Upper lobe of right lung (tissue), 1 donor: ENCODE results near the gene IL6ST. TPM values are rescaled to one million over a fixed set of nuclear protein-coding genes. Genes with fewer than 3 reads are reported as not detected.
"Not testable (repeated sequence)": the region's sequence is repeated elsewhere in the genome, so short reads cannot be mapped to it uniquely, and the experiment has no call there.

ENCODE experiments used
- ATAC-seq: fragments of 200-7000 bp; cut with Tn5 transposase; one replicate; pipeline ENCODE4 v1.9.1; 2020; ENCODE audit warnings: mild to moderate bottlenecking, moderate library complexity
- DNase-seq: peaks from one replicate; pipeline ENCODE4 v3.0.0-alpha.2; 2020
- H3K27ac ChIP-seq: fragments of 200-600 bp; one replicate; pipeline ENCODE4 v1.8.0; 2022
- H3K27me3 ChIP-seq: fragments of 200-600 bp; one replicate; pipeline ENCODE4 v1.8.0; 2022; ENCODE audit warnings: mild to moderate bottlenecking
- H3K36me3 ChIP-seq: fragments of 200-600 bp; one replicate; pipeline ENCODE4 v1.8.0; 2022
- H3K4me1 ChIP-seq: fragments of 200-600 bp; one replicate; pipeline ENCODE4 v1.8.0; 2022
- H3K4me3 ChIP-seq: fragments of 200-600 bp; one replicate; pipeline ENCODE4 v1.8.0; 2022; ENCODE audit warnings: mild to moderate bottlenecking
- H3K9me3 ChIP-seq: fragments of 200-600 bp; one replicate; pipeline ENCODE4 v1.8.0; 2022
- CTCF ChIP-seq: fragments of 200-600 bp; IDR thresholded peaks from one replicate; pipeline ENCODE4 v1.8.0; 2022; ENCODE audit warnings: antibody characterized with exemption
- intact Hi-C: fragments of 100-400 bp; cut with DNase I; formaldehyde crosslinking; loops from one replicate; pipeline ENCODE4 v1.11.0; 2022
- total RNA-seq: library from RNA; stranded (reverse); fragmentation: NEBNext Ultra II Directional; extraction: Animal tissue kit (Norgen Biotek cat#: 25700); gene quantifications from one replicate; pipeline ENCODE4 v1.2.1, GENCODE V29; 2021
- donor health status: DM: no; HTN: yes; CAD: no; lungs with severe emphysema.

Gene IL6ST
- total RNA-seq, 1 donor from 2014 or later = 435 TPM

GRCh38 chr5:56019306-56020272, 24.8 kb upstream of the IL6ST start:
- peaks cover 5% of the 10 kb centered on the region for H3K4me1 ChIP-seq
- TF ChIP-seq CTCF = no peak
- no peak for ATAC-seq
- H3K27ac ChIP-seq = no peak overlapping the region
- no peak for DNase-seq
- no peaks in the 10 kb centered on the region for H3K9me3 ChIP-seq
- no peaks in the 10 kb centered on the region for H3K36me3 ChIP-seq
- intact Hi-C loops = no loop called here
- H3K4me3 ChIP-seq = no peak overlapping the region
- H3K27me3 ChIP-seq = no peaks in the 10 kb centered on the region

- Histone ChIP-seq H3K27ac (no peak overlapping the region), H3K4me1 (peaks cover 5% of the 10 kb centered on the region), H3K36me3 (no peaks in the 10 kb centered on the region), H3K9me3 (no peaks in the 10 kb centered on the region), H3K4me3 (no peak overlapping the region), H3K27me3 (no peaks in the 10 kb centered on the region)
- DNase-seq = no peak
- TF ChIP-seq CTCF = no peak
- ATAC-seq = no peak
- intact Hi-C loops = no loop called here
These were observed 24.1 kb upstream of the IL6ST start for GRCh38 chr5:56018832-56019231.

GRCh38 chr5:56014701-56015100, 19.9 kb upstream of the IL6ST start:
- H3K4me1 ChIP-seq = peaks cover 17% of the 10 kb centered on the region
- H3K36me3 ChIP-seq, H3K27ac ChIP-seq, H3K27me3 ChIP-seq, H3K9me3 ChIP-seq, ATAC-seq, DNase-seq, intact Hi-C loops, H3K4me3 ChIP-seq: not testable (repeated sequence)

GRCh38 chr5:56013939-56014338, 19.2 kb upstream of the IL6ST start:
- H3K9me3 ChIP-seq, DNase-seq, H3K27ac ChIP-seq, intact Hi-C loops, H3K4me3 ChIP-seq, H3K36me3 ChIP-seq, H3K27me3 ChIP-seq, ATAC-seq: not testable (repeated sequence)
- H3K4me1 ChIP-seq = peaks cover 13% of the 10 kb centered on the region

GRCh38 chr5:56012281-56012963, 17.7 kb upstream of the IL6ST start:
- intact Hi-C loops = no loop called here
- DNase-seq = no peak
- no peak overlapping the region for H3K4me3 ChIP-seq
- no peaks in the 10 kb centered on the region for H3K36me3 ChIP-seq
- TF ChIP-seq CTCF = no peak
- ATAC-seq = peak; percentile 55
- H3K9me3 ChIP-seq = no peaks in the 10 kb centered on the region
- H3K27me3 ChIP-seq = no peaks in the 10 kb centered on the region
- peaks cover 13% of the 10 kb centered on the region for H3K4me1 ChIP-seq
- H3K27ac ChIP-seq = peak overlapping the region; percentile 13

- peak overlapping the region; percentile 13 for H3K27ac ChIP-seq
- peaks cover 13% of the 10 kb centered on the region for H3K4me1 ChIP-seq
- DNase-seq (no peak), ATAC-seq (peak; percentile 21)
- no peak for TF ChIP-seq CTCF
- no peaks in the 10 kb centered on the region for H3K9me3 ChIP-seq
- H3K27me3 ChIP-seq = no peaks in the 10 kb centered on the region
- no peak overlapping the region for H3K4me3 ChIP-seq
- intact Hi-C loops = no loop called here
- H3K36me3 ChIP-seq = no peaks in the 10 kb centered on the region
These were observed 17.1 kb upstream of the IL6ST start for GRCh38 chr5:56011835-56012234.
